Gastrocnemius medialis (tissue), 4 donors: ENCODE measurements around the gene FCHSD2.

Experiments
- CTCF ChIP-seq, 5 experiments: fragments of 450-650 bp in 3 of 5; fragments of 200-600 bp in 2 of 5; sonication (generic) in 2 of 5; IDR thresholded peaks in 4 of 5; conservative IDR thresholded peaks in 1 of 5; 1 replicate in 4 of 5; 2 replicates in 1 of 5; pipeline ENCODE4 v1.5.1; 2016 to 2019; ENCODE audit warnings: antibody characterized with exemption in 5 of 5, mild to moderate bottlenecking in 3 of 5, moderate library complexity in 3 of 5
- POLR2A ChIP-seq, 2 donors: fragments of 450-650 bp; IDR thresholded peaks; one replicate each; pipeline ENCODE4 v1.6.1; 2017; ENCODE audit warnings: antibody characterized with exemption in 2 of 2, mild to moderate bottlenecking in 2 of 2, moderate library complexity in 2 of 2

GRCh38 chr11:73159297-73159696 lies 17.2 kb upstream of the FCHSD2 start:
- TF ChIP-seq CTCF (IDR thresholded peaks at IDR 0.05 in 4 of 5, conservative IDR thresholded peaks at IDR 0.05 in 1 of 5), result no peak
- TF ChIP-seq POLR2A (IDR thresholded peaks at IDR 0.05), result no peak
